ENCODE data around the gene DGAT2.
A peak's percentile ranks its signal among the peaks of the same experiment; 100 is the strongest.
"Not testable (repeated sequence)": the region's sequence is repeated elsewhere in the genome, so short reads cannot be mapped to it uniquely, and the experiment has no call there.

The DGAT2 gene, protein sequence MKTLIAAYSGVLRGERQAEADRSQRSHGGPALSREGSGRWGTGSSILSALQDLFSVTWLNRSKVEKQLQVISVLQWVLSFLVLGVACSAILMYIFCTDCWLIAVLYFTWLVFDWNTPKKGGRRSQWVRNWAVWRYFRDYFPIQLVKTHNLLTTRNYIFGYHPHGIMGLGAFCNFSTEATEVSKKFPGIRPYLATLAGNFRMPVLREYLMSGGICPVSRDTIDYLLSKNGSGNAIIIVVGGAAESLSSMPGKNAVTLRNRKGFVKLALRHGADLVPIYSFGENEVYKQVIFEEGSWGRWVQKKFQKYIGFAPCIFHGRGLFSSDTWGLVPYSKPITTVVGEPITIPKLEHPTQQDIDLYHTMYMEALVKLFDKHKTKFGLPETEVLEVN
- 0.58 to 14.2 (median 0.92) reads per million in 3 experiments for total RNA-seq

DNA sequence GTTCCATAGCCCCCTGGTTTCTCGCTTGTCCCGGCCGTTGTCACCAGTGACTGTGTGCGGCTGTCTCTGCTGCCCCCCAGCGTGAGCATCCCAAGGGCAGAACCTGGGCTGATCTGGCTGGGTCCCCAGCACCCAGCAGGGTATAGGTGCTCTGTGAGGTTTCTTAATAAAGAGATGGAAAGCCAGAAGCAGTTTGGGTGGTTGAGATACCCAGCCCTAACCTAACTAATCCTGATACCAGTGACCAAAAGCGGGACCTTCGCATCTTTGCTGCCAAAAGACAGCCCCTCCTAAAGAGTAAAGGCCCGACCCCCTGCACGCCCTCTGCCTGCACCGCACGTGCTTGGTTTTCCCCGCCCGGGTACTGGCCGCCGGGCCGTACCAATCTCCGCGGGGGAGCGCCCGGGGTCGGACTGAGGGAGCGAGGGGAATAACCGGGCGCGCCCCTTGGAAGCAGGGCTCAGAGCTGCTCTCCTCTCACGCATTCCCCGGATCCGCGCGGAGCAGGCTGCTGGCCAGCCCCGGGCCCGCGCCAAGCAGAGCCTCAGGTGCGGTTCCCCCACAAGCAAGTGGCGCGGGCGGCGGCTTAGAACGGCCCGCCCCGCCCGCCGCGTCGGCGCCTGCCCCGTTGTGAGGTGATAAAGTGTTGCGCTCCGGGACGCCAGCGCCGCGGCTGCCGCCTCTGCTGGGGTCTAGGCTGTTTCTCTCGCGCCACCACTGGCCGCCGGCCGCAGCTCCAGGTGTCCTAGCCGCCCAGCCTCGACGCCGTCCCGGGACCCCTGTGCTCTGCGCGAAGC lies at the start of gene DGAT2:
TSS of gene DGAT2 (plus strand) at position 667 of the 797 bp plus-strand sequence. CDS start 214 bp downstream, outside the sequence.
- peak; percentile 60 for DNase-seq

DNA sequence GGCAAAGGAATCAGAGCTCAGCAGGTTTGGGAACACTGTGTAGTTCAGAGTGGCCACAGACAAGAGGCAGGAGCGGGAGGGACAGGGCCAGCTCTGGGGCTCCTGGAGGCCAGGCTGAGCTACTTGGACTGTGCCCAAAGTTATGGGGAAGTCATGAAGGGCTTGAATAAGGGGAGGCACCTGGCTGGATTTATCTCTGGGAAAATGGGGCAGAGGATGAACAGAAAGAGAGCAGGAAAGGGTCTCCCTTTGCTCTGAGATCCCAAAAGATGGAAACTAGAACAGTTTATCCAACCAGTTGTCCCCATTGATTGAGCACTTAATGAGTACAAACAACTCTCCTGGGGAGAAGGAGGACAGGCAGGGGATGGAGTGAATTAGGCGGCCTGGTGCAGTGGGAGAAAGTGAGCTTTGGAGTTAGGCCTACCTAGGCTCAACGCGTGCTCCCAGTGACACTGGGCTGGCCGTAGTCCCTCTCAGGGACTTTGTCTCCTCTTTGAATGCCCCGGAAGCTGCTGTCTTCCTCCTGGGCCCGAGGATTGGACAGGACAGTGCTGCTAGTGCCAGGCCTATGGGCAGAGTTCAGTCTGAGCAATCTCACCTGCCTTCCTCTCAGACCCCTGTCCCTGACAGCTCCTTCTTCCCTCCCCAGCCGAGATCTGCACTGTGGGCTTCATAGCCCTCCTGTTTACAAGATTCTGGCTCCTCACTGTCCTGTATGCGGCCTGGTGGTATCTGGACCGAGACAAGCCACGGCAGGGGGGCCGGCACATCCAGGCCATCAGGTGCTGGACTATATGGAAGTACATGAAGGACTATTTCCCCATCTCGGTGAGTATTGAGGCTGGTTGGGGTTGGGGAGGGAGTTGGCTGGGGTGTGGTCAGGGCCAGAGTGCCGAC lies 49.0 kb upstream of the DGAT2 start:
- DNase-seq: no peak

DNA sequence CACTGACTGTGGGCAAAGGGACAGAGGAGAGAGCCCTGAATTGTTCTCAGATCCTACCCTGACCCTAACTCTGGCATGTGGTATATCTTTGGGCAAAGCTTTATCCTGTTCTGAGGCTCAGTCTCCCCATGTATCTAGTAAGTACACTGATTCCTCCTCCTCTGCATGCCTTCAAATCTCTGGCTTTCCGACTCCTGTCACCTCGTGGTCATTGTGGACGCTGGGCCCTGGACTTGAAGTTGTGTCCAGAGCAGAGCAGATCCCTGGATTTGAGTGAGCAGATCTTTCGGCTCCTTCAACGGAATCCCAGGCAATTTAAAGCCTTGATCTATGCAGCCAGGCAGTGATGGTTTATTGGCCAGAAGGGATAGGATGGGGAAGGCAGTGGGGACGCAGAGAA lies 47.9 kb upstream of the DGAT2 start:
- DNase-seq: no peak

DNA sequence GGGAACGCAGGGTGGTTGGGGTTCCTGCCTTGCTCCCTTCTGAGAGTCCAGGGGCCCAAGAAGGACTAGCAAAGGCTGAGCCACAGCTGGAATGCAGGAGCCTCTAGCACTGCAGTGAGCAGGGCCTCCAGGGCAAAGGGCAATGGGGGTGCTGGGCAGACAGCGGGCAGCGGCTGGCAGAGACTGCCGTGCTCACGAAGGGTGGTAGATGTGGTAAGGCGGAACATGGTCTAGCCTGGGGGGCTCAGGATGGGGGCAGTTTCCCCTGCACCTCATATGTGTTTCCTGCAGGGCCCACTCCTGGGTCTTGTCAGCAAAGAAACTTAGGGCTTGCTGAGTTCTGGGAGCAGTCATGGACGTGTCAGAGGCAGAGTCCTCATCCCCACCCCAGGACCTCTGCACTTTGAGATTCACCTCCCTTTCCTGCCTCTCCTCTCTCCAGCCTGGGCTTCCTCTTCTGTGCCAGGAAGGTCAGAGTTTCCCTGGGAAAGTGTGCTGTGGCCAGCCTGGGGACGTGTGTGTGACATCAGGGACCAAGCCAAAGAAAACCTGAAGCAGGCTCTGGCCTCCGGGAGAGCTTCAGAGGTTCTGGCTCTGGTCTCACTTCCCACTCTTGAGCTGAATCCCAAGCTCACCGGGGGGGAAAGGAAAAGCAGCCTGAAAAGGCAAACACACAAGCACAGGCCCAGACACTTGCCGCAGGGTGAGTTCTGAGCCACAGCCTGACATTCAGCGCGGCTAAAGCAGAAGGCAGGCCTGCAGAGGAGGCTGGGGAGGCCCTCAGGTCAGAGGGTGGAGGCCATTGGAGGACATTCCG lies 46.5 kb upstream of the DGAT2 start:
- DNase-seq: no peak

DNA sequence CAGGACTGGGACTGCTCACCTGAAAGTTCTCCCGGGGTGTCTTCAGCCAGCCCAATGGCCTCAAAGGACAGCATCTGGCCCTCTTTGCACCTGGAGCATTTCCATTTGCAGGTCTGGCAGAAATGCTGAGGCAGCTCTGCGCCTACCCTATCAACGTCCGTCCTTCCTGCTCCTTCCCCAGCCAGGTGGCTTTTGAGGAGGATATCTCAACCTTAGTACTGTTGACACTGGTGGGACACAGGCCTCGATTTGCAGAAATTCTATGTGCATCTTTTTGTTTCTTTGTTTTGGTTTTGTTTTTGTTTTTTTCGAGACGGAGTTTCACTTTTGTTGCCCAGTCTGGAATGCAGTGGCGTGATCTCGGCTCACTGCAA lies 45.9 kb upstream of the DGAT2 start:
- DNase-seq: no peak

DNA sequence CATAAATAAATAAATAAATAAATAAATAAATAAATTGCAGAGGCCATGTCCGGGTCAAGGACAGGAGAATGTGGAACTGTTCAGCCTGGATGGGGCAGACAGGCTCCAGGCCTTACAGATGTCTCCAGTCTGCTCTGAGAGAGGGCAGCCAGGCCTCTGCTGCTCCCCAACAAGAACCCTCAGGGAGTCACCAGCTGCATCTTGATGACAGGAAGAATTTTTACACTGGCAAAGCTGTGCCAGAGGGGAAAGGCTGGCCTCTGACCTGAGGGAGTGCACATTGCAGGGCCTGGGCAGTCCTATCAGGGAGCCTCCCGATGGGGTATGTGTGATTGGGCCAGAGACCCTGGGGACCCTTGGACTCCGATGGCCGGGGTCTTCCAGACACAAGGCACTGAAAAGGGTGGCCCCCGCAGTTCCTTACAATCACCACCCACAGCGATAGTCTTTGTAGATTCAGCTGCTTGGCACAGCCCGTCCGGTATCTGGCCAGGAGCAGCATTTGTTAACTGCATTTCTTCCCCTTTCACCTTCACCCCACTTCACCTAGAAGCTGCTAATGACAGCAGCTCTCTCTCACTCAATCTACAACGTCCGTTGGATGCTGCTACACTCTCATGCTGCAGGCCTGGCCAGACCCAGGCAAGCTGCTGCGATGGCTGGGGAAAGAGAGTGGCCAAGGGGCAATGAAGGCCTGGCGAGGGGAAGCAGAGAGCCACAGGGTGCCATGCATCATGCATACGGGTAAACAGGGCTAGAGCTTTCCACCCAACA lies 42.8 kb upstream of the DGAT2 start:
- no peak for DNase-seq

DNA sequence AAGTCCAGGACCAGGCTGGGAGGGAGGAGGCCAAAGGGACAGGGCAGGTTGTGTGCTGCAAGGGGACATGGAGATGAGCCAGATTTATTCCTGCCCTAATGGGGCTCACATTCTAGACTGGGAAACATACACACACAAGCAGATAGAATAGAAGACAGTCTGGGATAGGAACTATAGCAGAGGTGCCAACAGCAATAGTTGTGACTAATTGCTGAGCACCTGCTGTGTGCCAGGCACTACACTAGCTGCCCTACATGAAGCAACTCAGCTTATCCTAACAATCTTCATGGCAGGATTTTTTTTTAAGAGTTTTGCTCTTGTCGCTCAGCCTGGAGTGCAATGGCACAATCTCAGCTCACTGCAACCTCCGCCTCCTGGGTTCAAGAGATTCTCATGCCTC lies 39.6 kb upstream of the DGAT2 start:
- no peak for DNase-seq

DNA sequence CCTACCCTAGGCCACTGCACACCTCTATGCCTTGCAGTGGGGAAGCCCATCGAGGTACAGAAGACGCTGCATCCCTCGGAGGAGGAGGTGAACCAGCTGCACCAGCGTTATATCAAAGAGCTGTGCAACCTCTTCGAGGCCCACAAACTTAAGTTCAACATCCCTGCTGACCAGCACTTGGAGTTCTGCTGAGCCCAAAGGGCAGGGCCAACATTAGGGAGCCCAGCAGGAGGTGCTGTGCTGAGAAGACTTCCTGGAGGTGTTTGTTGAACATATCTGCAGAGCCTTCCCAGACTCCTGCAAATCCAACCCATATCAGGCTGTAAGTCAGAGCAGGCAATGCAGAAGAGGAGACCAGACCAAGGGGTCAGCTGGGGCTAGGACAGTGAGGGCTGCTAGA lies 37.5 kb upstream of the DGAT2 start:
- DNase-seq: no peak

DNA sequence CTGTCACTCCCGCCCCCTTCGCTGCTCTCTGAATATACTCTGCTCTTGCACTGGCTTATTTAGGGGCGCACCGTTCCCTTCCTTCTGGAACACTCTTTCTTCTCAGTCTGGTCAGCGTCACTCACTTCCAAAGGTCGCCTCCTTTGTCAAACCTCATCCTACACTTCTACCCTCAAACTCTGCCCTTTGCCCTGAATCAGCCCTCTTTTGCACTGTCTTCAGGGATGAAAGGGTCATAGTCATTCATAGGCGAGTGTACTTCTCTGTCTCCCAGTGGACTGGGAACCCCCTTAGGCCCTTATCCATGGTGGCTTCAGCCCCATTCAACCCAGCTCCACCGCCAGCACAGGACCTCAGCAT lies 35.5 kb upstream of the DGAT2 start:
- no peak for DNase-seq

DNA sequence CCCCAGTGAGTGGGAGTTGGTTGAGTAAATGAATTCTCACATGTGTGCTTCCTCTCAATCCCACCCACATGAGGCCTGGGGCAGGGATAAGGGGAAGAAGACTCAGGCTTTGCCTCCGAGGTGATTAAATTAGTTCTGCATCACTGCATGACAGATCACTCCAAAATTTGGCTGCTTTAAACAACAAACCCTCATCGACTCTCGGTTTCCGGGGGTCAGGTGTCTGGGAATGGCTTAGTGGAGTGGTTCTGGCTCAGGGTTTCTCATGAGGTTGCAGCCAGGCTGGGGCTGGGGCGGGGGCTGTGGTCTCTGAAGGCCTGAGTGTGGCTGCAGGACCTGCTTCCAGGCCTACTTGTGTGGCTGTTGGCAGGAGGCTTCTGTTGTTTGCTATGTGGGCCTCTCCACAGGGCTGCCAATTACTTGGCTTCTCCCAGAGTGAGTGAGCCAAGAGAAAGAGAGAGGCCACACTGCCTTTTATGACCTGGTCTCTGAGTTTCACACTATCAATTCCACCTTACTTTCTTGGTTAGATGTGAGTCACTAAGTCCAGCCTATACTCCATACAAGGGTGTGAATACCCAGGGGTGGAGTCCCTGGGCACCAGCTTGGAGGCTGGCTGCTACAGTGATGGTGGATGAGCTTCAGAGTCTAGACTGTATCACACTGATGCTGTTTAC lies 35.0 kb upstream of the DGAT2 start:
- DNase-seq: no peak

DNA sequence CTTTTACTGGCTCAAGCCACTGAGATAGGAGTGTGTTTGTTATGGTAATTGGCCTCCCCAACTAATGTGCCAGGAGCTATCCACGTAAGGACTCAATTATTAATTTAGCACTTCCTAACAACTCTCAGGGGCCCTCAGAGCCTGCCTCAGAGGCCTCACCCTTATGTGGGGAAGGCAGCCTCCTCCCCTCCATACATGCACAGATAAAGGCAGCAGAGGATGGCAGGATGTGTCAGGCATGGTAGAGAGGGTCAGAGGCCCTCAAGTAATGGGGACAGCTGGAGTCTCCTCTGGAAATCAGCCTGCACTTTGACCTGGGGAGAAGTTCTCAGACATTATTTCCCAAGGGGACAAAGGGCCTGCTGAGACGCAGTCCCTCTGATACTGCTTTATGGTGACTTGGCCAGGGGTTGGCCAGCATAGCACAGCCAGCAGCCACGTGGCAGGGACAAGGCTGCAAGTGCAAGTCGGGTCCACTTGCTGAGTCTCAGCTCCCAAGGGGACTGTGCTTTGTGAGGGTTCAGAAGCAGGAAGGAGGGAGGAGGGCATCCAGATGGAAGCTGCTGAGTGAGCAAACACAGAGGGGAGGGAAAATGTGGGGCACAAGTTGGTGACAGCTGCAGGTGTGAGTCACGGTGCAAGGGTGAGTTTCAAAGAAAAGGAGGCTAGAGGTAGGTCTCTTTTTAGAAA lies 33.9 kb upstream of the DGAT2 start:
- no peak for DNase-seq

DNA sequence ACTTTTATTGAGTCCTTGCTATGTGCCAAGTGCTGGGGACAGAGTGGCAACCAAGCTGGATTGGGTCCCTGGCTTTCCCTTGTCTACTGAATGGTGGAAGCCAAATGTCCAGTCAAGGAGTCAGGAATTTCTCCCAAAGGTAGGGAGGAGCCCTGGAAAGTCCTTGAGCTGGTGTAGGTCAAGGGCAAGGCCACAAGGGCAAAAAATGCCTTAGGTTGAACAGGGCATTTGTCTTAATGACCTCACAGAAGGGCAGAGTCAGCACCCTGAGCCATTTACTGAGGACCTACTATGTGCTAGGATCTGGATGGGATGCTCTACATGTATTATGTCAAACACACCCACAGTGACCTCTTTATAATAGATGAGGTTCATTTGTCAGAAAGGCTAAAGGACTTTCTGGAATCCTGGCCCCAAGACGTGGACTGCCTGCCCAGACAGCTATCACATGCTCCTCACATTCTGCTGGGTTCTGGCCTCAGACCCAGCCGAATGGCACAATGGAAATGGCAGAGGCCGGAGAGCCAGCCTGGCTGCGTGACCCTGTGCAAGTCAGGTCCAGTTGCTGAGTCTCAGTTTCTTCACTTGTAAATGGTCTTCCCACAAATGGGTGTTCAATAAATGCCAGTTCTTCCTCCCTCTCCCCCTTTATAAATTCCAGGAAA lies 33.3 kb upstream of the DGAT2 start:
- DNase-seq: no peak

DNA sequence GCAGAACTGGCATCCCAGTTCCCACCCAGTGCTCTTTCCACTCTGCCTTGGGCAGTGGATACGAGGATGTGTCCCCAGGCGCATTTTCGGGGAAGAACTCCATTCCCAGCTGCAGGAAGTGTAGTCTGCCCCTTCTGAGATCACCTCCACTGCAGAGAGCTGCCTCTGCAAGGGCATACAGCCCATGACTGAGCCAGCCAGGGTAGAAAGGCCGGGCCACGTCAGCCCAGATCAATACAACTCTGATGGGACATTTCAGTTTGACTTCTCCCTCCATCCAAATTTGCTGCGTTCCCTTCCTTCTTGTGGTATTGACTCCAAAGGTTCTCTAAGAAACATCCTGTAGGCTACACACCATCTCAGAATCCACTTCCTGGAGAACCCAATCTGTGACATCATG lies 31.3 kb upstream of the DGAT2 start:
- DNase-seq: no peak

DNA sequence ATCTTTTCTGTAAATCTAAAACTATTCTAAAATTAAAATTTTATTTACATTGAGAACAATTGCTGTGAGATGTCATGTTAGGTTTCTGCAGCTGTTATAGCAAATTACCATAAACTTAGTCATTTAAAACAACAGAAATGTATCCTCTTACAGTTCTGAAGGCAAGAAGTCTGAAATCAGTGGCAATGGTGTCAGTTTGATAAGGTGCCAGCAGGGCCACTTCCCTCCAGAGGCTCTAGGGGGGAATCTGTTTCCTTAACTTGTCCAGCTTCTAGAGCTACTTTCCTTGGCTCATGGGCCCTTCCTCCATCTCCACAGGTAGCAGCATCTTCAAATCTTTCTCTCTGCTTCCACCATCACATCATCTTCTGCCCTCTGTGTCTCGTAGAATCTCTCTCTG lies 27.9 kb upstream of the DGAT2 start:
- no peak for DNase-seq

DNA sequence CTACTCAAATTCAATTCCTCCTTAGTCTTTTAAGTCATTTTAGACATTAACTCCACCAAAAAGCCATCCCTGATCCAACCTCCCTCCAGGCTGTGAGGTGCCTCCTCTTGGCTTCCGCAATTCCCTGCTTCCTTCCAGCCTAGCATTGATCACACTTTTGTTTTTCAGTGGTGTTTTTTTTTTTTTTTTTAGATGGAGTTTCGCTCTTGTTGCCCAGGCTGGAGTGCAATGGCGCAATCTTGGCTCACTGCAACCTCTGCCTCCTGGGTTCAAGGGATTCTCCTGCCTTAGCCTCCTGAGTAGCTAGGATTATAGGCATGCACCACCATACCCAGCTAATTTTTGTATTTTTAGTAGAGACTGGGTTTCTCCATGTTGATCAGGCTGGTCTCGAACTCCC lies 25.4 kb upstream of the DGAT2 start:
- not testable (repeated sequence) for DNase-seq

DNA sequence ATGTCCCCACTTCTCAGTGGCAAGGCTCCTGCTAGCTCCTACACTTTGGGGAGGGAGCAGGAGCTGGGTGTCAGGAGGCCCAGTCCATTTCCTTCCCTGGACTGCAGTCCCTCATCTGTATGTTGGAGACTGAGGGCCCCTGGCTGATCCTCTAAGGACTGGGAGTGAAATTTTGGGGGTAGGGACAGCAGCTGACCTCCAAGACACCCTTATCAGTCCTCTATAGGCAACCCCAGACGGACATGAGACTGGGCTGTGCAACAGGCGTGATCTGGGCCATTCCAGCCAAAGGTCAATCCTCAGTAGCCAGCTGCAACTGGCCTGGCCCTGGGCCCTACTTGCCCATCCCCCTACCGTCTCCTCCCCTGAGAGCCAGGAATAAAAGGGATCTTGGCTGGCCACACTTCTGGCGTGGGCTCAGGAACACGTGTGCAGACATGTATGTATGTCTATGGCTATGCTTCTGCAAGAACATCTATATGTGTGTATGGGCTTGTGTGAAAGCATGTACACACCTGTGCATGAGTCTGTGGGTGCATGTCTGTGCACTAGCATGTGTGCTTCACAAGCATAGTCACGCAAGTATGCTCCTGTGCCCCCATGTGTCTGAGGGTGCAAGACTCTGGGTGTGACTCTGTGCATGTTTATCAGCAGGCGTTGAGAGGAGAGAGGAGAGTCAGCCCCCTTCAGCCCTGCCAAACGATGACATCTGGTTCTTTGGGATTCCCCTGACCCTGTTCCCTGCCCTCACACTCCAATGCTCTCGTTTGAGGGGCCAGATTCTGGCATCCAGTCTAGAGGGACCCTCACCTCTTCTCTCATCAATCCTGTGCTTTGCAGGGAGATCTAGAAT lies 24.6 kb upstream of the DGAT2 start:
- DNase-seq: no peak

DNA sequence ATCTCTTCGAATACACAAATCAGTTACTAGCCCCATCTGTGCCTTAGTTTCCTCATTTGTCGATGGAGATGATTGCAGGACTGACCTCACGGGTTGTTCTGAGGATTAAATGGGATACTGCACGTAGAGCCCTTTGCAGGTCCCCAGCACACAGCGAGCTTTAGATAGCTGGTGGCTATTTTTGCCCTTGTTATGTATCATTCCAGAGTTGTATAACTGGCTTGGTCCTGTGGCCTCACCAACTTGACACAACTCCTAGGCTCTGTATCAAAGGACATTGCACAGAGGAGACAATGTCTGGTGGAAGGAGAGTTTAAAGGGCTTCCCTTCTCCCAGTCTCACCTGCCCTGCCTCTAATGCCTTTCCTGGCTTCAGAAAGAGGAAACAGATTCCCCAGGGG lies 22.8 kb upstream of the DGAT2 start:
- DNase-seq: no peak

DNA sequence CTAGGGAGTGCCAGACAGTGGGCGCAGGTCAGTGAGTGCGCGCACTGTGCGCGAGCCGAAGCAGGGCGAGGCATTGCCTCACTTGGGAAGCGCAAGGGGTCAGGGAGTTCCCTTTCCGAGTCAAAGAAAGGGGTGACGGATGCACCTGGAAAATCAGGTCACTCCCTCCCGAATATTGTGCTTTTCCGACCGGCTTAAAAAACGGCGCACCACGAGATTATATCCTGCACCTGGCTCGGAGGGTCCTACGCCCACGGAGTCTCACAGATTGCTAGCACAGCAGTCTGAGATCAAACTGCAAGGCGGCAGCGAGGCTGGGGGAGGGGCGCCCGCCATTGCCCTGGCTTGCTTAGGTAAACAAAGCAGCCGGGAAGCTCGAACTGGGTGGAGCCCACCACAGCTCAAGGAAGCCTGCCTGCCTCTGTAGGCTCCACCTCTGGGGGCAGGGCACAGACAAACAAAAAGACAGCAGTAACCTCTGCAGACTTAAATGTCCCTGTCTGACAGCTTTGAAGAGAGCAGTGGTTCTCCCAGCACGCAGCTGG lies 19.8 kb upstream of the DGAT2 start:
- not testable (repeated sequence) for DNase-seq
